Measurements from ENCODE around the gene ARFIP1.

Gene ARFIP1

GRCh38 chr4:152951348-152951747, 171.6 kb downstream of the ARFIP1 start:
- peak; percentile 73 for DNase-seq
- no peak overlapping the region for H2BK5ac ChIP-seq (ENCODE audit: low read length)
- no peak overlapping the region for H2BK15ac ChIP-seq (replicated peaks; ENCODE audit: low read depth)
- peaks cover 5% of the 10 kb centered on the region for H3K79me2 ChIP-seq (ENCODE audit: control insufficient read depth, insufficient read depth, low read length)
- H3K23ac ChIP-seq (ENCODE audit: low read length): no peak overlapping the region
- peak overlapping the region; percentile 57 for H3K27ac ChIP-seq (ENCODE audit: low read depth, low read length)
- H3K18ac ChIP-seq (ENCODE audit: low read length): no peak overlapping the region
- H3K4ac ChIP-seq (ENCODE audit: low read depth, low read length): no peak overlapping the region
- H4K5ac ChIP-seq (ENCODE audit: low read length): no peak overlapping the region
- no peaks in the 10 kb centered on the region for H3K36me3 ChIP-seq (ENCODE audit: control insufficient read depth, insufficient read depth, low read length)
- H2BK120ac ChIP-seq (ENCODE audit: low read depth, low read length): no peak overlapping the region
- H3K79me1 ChIP-seq (ENCODE audit: low read length): peaks cover 5% of the 10 kb centered on the region
- H2AK5ac ChIP-seq (ENCODE audit: low read length): no peak overlapping the region
- no peak overlapping the region for H4K8ac ChIP-seq (ENCODE audit: low read depth, low read length)
- no peaks in the 10 kb centered on the region for H3K27me3 ChIP-seq (ENCODE audit: insufficient read depth, low read length, poor library complexity)
- H3K9ac ChIP-seq (ENCODE audit: low read length): no peak overlapping the region
- WGBS (ENCODE audit: extremely low coverage, insufficient coverage, low lambda C conversion rate): no CpG with 5 or more reads among the region's 3 CpGs
- H3K4me2 ChIP-seq (ENCODE audit: low read length): no peak overlapping the region
- H3K56ac ChIP-seq (ENCODE audit: low read length): no peak overlapping the region
- peaks cover 12% of the 10 kb centered on the region for H3K4me1 ChIP-seq (ENCODE audit: control insufficient read depth, low read depth, low read length)
- no peak overlapping the region for H3K4me3 ChIP-seq (ENCODE audit: low read length)

- no peaks in the 10 kb centered on the region for H3K27me3 ChIP-seq (ENCODE audit: insufficient read depth, low read length, poor library complexity)
- peak; percentile 71 for DNase-seq
- no peak overlapping the region for H2BK120ac ChIP-seq (ENCODE audit: low read depth, low read length)
- H4K5ac ChIP-seq (ENCODE audit: low read length): no peak overlapping the region
- no CpG with 5 or more reads among the region's 3 CpGs for WGBS (ENCODE audit: extremely low coverage, insufficient coverage, low lambda C conversion rate)
- H2AK5ac ChIP-seq (ENCODE audit: low read length): no peak overlapping the region
- no peak overlapping the region for H3K18ac ChIP-seq (ENCODE audit: low read length)
- H2BK15ac ChIP-seq (replicated peaks; ENCODE audit: low read depth): no peak overlapping the region
- no peaks in the 10 kb centered on the region for H3K79me1 ChIP-seq (ENCODE audit: low read length)
- no peak overlapping the region for H3K27ac ChIP-seq (ENCODE audit: low read depth, low read length)
- no peaks in the 10 kb centered on the region for H3K79me2 ChIP-seq (ENCODE audit: control insufficient read depth, insufficient read depth, low read length)
- no peak overlapping the region for H3K4ac ChIP-seq (ENCODE audit: low read depth, low read length)
- no peak overlapping the region for H4K8ac ChIP-seq (ENCODE audit: low read depth, low read length)
- no peak overlapping the region for H3K56ac ChIP-seq (ENCODE audit: low read length)
- H2BK5ac ChIP-seq (ENCODE audit: low read length): no peak overlapping the region
- H3K36me3 ChIP-seq (ENCODE audit: control insufficient read depth, insufficient read depth, low read length): no peaks in the 10 kb centered on the region
- no peak overlapping the region for H3K23ac ChIP-seq (ENCODE audit: low read length)
- peaks cover 19% of the 10 kb centered on the region for H3K4me1 ChIP-seq (ENCODE audit: control insufficient read depth, low read depth, low read length)
- no peak overlapping the region for H3K9ac ChIP-seq (ENCODE audit: low read length)
- H3K4me3 ChIP-seq (ENCODE audit: low read length): no peak overlapping the region
- H3K4me2 ChIP-seq (ENCODE audit: low read length): no peak overlapping the region
These were observed 173.8 kb downstream of the ARFIP1 start for GRCh38 chr4:152953514-152953913.

GRCh38 chr4:152954741-152955140, 175.0 kb downstream of the ARFIP1 start:
- H3K56ac ChIP-seq (ENCODE audit: low read length): no peak overlapping the region
- DNase-seq: no peak
- no peak overlapping the region for H2BK120ac ChIP-seq (ENCODE audit: low read depth, low read length)
- no peak overlapping the region for H3K18ac ChIP-seq (ENCODE audit: low read length)
- H2AK5ac ChIP-seq (ENCODE audit: low read length): no peak overlapping the region
- H3K27me3 ChIP-seq (ENCODE audit: insufficient read depth, low read length, poor library complexity): no peaks in the 10 kb centered on the region
- no peak overlapping the region for H4K8ac ChIP-seq (ENCODE audit: low read depth, low read length)
- H3K79me1 ChIP-seq (ENCODE audit: low read length): no peaks in the 10 kb centered on the region
- no peak overlapping the region for H2BK15ac ChIP-seq (replicated peaks; ENCODE audit: low read depth)
- H3K36me3 ChIP-seq (ENCODE audit: control insufficient read depth, insufficient read depth, low read length): no peaks in the 10 kb centered on the region
- no peak overlapping the region for H3K27ac ChIP-seq (ENCODE audit: low read depth, low read length)
- peaks cover 19% of the 10 kb centered on the region for H3K4me1 ChIP-seq (ENCODE audit: control insufficient read depth, low read depth, low read length)
- no peak overlapping the region for H3K4ac ChIP-seq (ENCODE audit: low read depth, low read length)
- no peak overlapping the region for H3K9ac ChIP-seq (ENCODE audit: low read length)
- no CpG with 5 or more reads among the region's 1 CpG for WGBS (ENCODE audit: extremely low coverage, insufficient coverage, low lambda C conversion rate)
- no peaks in the 10 kb centered on the region for H3K79me2 ChIP-seq (ENCODE audit: control insufficient read depth, insufficient read depth, low read length)
- no peak overlapping the region for H3K4me3 ChIP-seq (ENCODE audit: low read length)
- no peak overlapping the region for H3K4me2 ChIP-seq (ENCODE audit: low read length)
- H3K23ac ChIP-seq (ENCODE audit: low read length): no peak overlapping the region
- H4K5ac ChIP-seq (ENCODE audit: low read length): no peak overlapping the region
- H2BK5ac ChIP-seq (ENCODE audit: low read length): no peak overlapping the region

GRCh38 chr4:152956147-152956546, 176.4 kb downstream of the ARFIP1 start:
- Histone ChIP-seq H2BK5ac (ENCODE audit: low read length) (no peak overlapping the region), H3K4me2 (ENCODE audit: low read length) (no peak overlapping the region), H3K9ac (ENCODE audit: low read length) (no peak overlapping the region), H3K36me3 (ENCODE audit: control insufficient read depth, insufficient read depth, low read length) (no peaks in the 10 kb centered on the region), H4K8ac (ENCODE audit: low read depth, low read length) (no peak overlapping the region), H3K4ac (ENCODE audit: low read depth, low read length) (no peak overlapping the region), H3K23ac (ENCODE audit: low read length) (no peak overlapping the region), H3K79me2 (ENCODE audit: control insufficient read depth, insufficient read depth, low read length) (no peaks in the 10 kb centered on the region), H3K4me3 (ENCODE audit: low read length) (no peak overlapping the region), H2BK120ac (ENCODE audit: low read depth, low read length) (no peak overlapping the region), H2BK15ac (replicated peaks; ENCODE audit: low read depth) (no peak overlapping the region), H3K27me3 (ENCODE audit: insufficient read depth, low read length, poor library complexity) (no peaks in the 10 kb centered on the region), H3K4me1 (ENCODE audit: control insufficient read depth, low read depth, low read length) (peaks cover 9% of the 10 kb centered on the region), H4K5ac (ENCODE audit: low read length) (no peak overlapping the region), H3K79me1 (ENCODE audit: low read length) (no peaks in the 10 kb centered on the region), H3K18ac (ENCODE audit: low read length) (no peak overlapping the region), H2AK5ac (ENCODE audit: low read length) (no peak overlapping the region), H3K56ac (ENCODE audit: low read length) (no peak overlapping the region), H3K27ac (ENCODE audit: low read depth, low read length) (no peak overlapping the region)
- no peak for DNase-seq
- no CpG with 5 or more reads among the region's 2 CpGs for WGBS (ENCODE audit: extremely low coverage, insufficient coverage, low lambda C conversion rate)

GRCh38 chr4:152956650-152957436, 177.1 kb downstream of the ARFIP1 start:
- Histone ChIP-seq H3K4me3 (ENCODE audit: low read length) (no peak overlapping the region), H4K8ac (ENCODE audit: low read depth, low read length) (no peak overlapping the region), H3K9ac (ENCODE audit: low read length) (no peak overlapping the region), H2BK15ac (replicated peaks; ENCODE audit: low read depth) (no peak overlapping the region), H3K79me2 (ENCODE audit: control insufficient read depth, insufficient read depth, low read length) (no peaks in the 10 kb centered on the region), H3K79me1 (ENCODE audit: low read length) (no peaks in the 10 kb centered on the region), H3K56ac (ENCODE audit: low read length) (peak overlapping the region; percentile 70), H3K4ac (ENCODE audit: low read depth, low read length) (no peak overlapping the region), H2AK5ac (ENCODE audit: low read length) (no peak overlapping the region), H4K5ac (ENCODE audit: low read length) (no peak overlapping the region), H3K18ac (ENCODE audit: low read length) (peak overlapping the region; percentile 69), H2BK120ac (ENCODE audit: low read depth, low read length) (no peak overlapping the region), H2BK5ac (ENCODE audit: low read length) (peak overlapping the region; percentile 86), H3K4me2 (ENCODE audit: low read length) (no peak overlapping the region), H3K36me3 (ENCODE audit: control insufficient read depth, insufficient read depth, low read length) (no peaks in the 10 kb centered on the region), H3K4me1 (ENCODE audit: control insufficient read depth, low read depth, low read length) (peaks cover 7% of the 10 kb centered on the region), H3K27ac (ENCODE audit: low read depth, low read length) (peak overlapping the region; percentile 57), H3K27me3 (ENCODE audit: insufficient read depth, low read length, poor library complexity) (no peaks in the 10 kb centered on the region), H3K23ac (ENCODE audit: low read length) (no peak overlapping the region)
- no CpG with 5 or more reads among the region's 12 CpGs for WGBS (ENCODE audit: extremely low coverage, insufficient coverage, low lambda C conversion rate)
- peak; percentile 89 for DNase-seq
